HCT116 (cell line): ENCODE data around the gene FEZF2. TPM values are rescaled to one million over a fixed set of nuclear protein-coding genes. Genes with fewer than 3 reads are reported as not detected.

Source experiments
- ATAC-seq: fragments of 200-7000 bp; cut with Tn5 transposase; 2 replicates; pipeline ENCODE4 v1.9.1; 2020; ENCODE audit warnings: mild to moderate bottlenecking, moderate library complexity
- BruUV-seq: library from RNA; stranded (reverse); fragments of 400-500 nt; replicated peaks from 2 replicates; lab custom pipeline; 2021; lab: Mats Ljungman, UMichigan
- CTCF ChIA-PET: fragments of 300-600 bp; sonication (Branson Sonifier 250); formaldehyde crosslinking; loops from one replicate; lab custom pipeline; 2021; ENCODE audit warnings: antibody characterized with exemption; lab: Charles Lee
- POLR2A ChIA-PET: fragments of 300-600, 350-600 bp; sonication (Branson Sonifier 250); formaldehyde crosslinking; loops from one replicate; lab custom pipeline; 2021; ENCODE audit warnings: antibody characterized with exemption; lab: Charles Lee
- RAD21 ChIA-PET, 2 experiments: fragments of 300-600 bp; sonication (Branson Sonifier 250); formaldehyde crosslinking; loops; one replicate each; lab custom pipeline; 2023; ENCODE audit warnings: low total read pairs in 2 of 2; ENCODE audit not compliant: uncharacterized antibody in 2 of 2, unreplicated experiment in 2 of 2, low non-redundant PET in 1 of 2; lab: Charles Lee
- DNase-seq: peaks from one replicate; pipeline ENCODE4 v3.0.0-alpha.2; 2010; ENCODE audit warnings: low read depth, low spot score
- H2AFZ ChIP-seq: fragments of 200-600 bp; shearing (Covaris generic), sonication (generic); 2 replicates; pipeline ENCODE4 v1.6.1; 2017; ENCODE audit warnings: low read depth, mixed run types, mixed read lengths, antibody characterized with exemption, low read length; ENCODE audit not compliant: poor library complexity, severe bottlenecking
- H3K27ac ChIP-seq: 2 replicates; pipeline ENCODE4 v1.5.1; 2012; ENCODE audit warnings: low read depth, low read length
- H3K27me3 ChIP-seq: fragments of 200-600 bp; sonication (generic); 2 replicates; pipeline ENCODE4 v1.6.1; 2016; ENCODE audit warnings: mixed run types, low read length, mixed read lengths; ENCODE audit not compliant: insufficient read depth
- H3K36me3 ChIP-seq, 2 experiments: fragments of 200-500 bp in 1 of 2; fragments of 200-600 bp in 1 of 2; sonication (Bioruptor generic) in 1 of 2; sonication (generic) in 1 of 2; 2 replicates each; pipeline versions ENCODE4 v1.5.1 to v1.6.1; 2014 to 2016; ENCODE audit warnings: low read length in 2 of 2, inconsistent platforms in 1 of 2, mixed read lengths in 1 of 2, mixed run types in 1 of 2; ENCODE audit not compliant: insufficient read depth in 2 of 2, control insufficient read depth in 1 of 2
- H3K4me1 ChIP-seq, 2 experiments: fragments of 200-600 bp in 1 of 2; sonication (generic) in 1 of 2; 2 replicates each; pipeline versions ENCODE4 v1.5.1 to v1.6.1; 2012 to 2017; ENCODE audit warnings: low read length in 2 of 2, inconsistent platforms in 1 of 2, mild to moderate bottlenecking in 1 of 2, mixed read lengths in 1 of 2, mixed run types in 1 of 2, moderate library complexity in 1 of 2; ENCODE audit not compliant: insufficient read depth in 2 of 2, control insufficient read depth in 1 of 2
- H3K4me2 ChIP-seq: fragments of 200-600 bp; sonication (generic); 2 replicates; pipeline ENCODE4 v1.6.1; 2017; ENCODE audit warnings: mixed run types, low read length, mixed read lengths
- H3K4me3 ChIP-seq, 2 experiments: fragments of 200-600 bp in 1 of 2; sonication (generic) in 1 of 2; replicated peaks in 1 of 2; 2 replicates each; pipeline ENCODE4 v1.5.1; 2011 to 2016; ENCODE audit warnings: low read length in 2 of 2, control low read depth in 1 of 2, low read depth in 1 of 2, mild to moderate bottlenecking in 1 of 2, mixed read lengths in 1 of 2, mixed run types in 1 of 2
- H3K79me2 ChIP-seq: fragments of 200-600 bp; sonication (generic); 2 replicates; pipeline ENCODE4 v1.6.1; 2017; ENCODE audit warnings: mild to moderate bottlenecking, mixed run types, low read length, moderate library complexity, mixed read lengths; ENCODE audit not compliant: insufficient read depth
- H3K9ac ChIP-seq: fragments of 200-600 bp; sonication (generic); 2 replicates; pipeline ENCODE4 v1.6.1; 2016; ENCODE audit warnings: low read length, mixed read lengths
- H3K9me2 ChIP-seq: fragments of 200-600 bp; sonication (generic), shearing (Covaris generic); 2 replicates; pipeline ENCODE4 v1.6.1; 2017; ENCODE audit warnings: mixed run types, mild to moderate bottlenecking, moderate library complexity; ENCODE audit not compliant: insufficient read depth
- H3K9me3 ChIP-seq, 2 experiments: fragments of 200-500 bp in 1 of 2; fragments of 200-600 bp in 1 of 2; sonication (Bioruptor generic) in 1 of 2; sonication (generic) in 1 of 2; 2 replicates each; pipeline ENCODE4 v1.6.1; 2014 to 2017; ENCODE audit warnings: low read length in 2 of 2, mixed read lengths in 2 of 2, inconsistent platforms in 1 of 2, low read depth in 1 of 2, mild to moderate bottlenecking in 1 of 2, mixed run types in 1 of 2, moderate library complexity in 1 of 2; ENCODE audit not compliant: control insufficient read depth in 1 of 2, insufficient read depth in 1 of 2
- H4K20me1 ChIP-seq: fragments of 200-600 bp; sonication (generic), shearing (Covaris generic); 2 replicates; pipeline ENCODE4 v1.6.1; 2017; ENCODE audit warnings: mixed run types, mild to moderate bottlenecking, moderate library complexity; ENCODE audit not compliant: insufficient read depth
- ATF3 ChIP-seq: IDR thresholded peaks from 2 replicates; pipeline ENCODE4 v1.6.1; 2012
- CBX3 ChIP-seq: IDR thresholded peaks from 2 replicates; pipeline ENCODE4 v1.6.1; 2012; ENCODE audit warnings: low read depth
- CEBPB ChIP-seq: IDR thresholded peaks from 2 replicates; pipeline ENCODE4 v1.6.1; 2012; ENCODE audit warnings: low read depth
- EGR1 ChIP-seq: IDR thresholded peaks from 2 replicates; pipeline ENCODE4 v1.6.1; 2012; ENCODE audit warnings: low read depth
- ELF1 ChIP-seq: IDR thresholded peaks from 2 replicates; pipeline ENCODE4 v1.6.1; 2012; ENCODE audit warnings: low read depth, borderline replicate concordance
- EZH2 ChIP-seq: fragments of 200-600 bp; sonication (generic); IDR thresholded peaks from 2 replicates; pipeline ENCODE4 v1.6.1; 2017; ENCODE audit warnings: antibody characterized with exemption, mixed run types
- FOSL1 ChIP-seq: IDR thresholded peaks from 2 replicates; pipeline ENCODE4 v1.6.1; 2012; ENCODE audit warnings: low read depth
- MAX ChIP-seq: IDR thresholded peaks from 2 replicates; pipeline ENCODE4 v1.6.1; 2012
- POLR2A ChIP-seq: IDR thresholded peaks from 2 replicates; pipeline ENCODE4 v1.7.0; 2011; ENCODE audit warnings: borderline replicate concordance; ENCODE audit not compliant: insufficient read depth, insufficient read length; ENCODE audit errors: extremely low read depth
- POLR2AphosphoS5 ChIP-seq: IDR thresholded peaks from 2 replicates; pipeline ENCODE4 v1.6.1; 2011; ENCODE audit warnings: mild to moderate bottlenecking, low read depth, low read length, moderate library complexity
- REST ChIP-seq: IDR thresholded peaks from 2 replicates; pipeline ENCODE4 v1.6.1; 2012; ENCODE audit warnings: low read depth
- SIN3A ChIP-seq: IDR thresholded peaks from 2 replicates; pipeline ENCODE4 v1.6.1; 2012; ENCODE audit warnings: low read depth
- SP1 ChIP-seq: IDR thresholded peaks from 2 replicates; pipeline ENCODE4 v1.6.1; 2012; ENCODE audit warnings: low read depth
- TCF7L2 ChIP-seq: IDR thresholded peaks from 2 replicates; pipeline ENCODE4 v1.7.0; 2011; ENCODE audit warnings: borderline replicate concordance, inconsistent platforms; ENCODE audit not compliant: insufficient read depth, insufficient read length; ENCODE audit errors: extremely low read depth
- YY1 ChIP-seq: IDR thresholded peaks from 2 replicates; pipeline ENCODE4 v1.6.1; 2011; ENCODE audit warnings: low read length, low read depth, moderate library complexity, mild to moderate bottlenecking; ENCODE audit not compliant: insufficient replicate concordance; ENCODE audit errors: extremely low read depth
- intact Hi-C: fragments of 100-400 bp; cut with micrococcal nuclease; formaldehyde crosslinking; loops from 2 replicates; pipeline ENCODE4 v1.10.0; 2022
- total RNA-seq: library from RNA; stranded (reverse); gene quantifications from one replicate; pipeline ENCODE4 v1.2.1, GENCODE V29; 2021; ENCODE audit not compliant: unreplicated experiment
- TF ChIP-seq, protein P1 (sequence below): IDR thresholded peaks from 2 replicates; pipeline ENCODE4 v1.6.1; 2011; ENCODE audit warnings: mild to moderate bottlenecking, low read length, moderate library complexity; ENCODE audit not compliant: insufficient replicate concordance; ENCODE audit errors: extremely low read depth

Gene FEZF2
- total RNA-seq, 1 experiment from 2014 or later, result not detected

DNA sequence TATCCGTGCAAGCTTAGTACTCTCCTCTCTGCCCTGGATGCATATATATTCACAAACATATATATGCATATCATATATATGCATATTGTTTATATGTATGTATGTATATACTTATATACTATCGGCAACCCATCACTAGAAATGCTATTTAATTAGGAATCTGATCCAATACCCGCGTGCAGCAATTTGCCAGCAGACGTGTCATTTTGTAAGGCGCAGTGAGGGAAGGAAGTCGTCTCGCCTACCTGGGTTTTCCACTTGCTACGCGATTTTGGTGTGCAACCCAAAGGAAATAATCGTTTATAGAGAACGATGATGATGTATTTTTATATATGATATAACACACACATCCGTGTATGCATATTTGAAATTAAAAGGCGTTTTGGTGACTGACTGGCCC, 5.6 kb upstream of the FEZF2 start (continued):
- TF ChIP-seq, protein P1, sequence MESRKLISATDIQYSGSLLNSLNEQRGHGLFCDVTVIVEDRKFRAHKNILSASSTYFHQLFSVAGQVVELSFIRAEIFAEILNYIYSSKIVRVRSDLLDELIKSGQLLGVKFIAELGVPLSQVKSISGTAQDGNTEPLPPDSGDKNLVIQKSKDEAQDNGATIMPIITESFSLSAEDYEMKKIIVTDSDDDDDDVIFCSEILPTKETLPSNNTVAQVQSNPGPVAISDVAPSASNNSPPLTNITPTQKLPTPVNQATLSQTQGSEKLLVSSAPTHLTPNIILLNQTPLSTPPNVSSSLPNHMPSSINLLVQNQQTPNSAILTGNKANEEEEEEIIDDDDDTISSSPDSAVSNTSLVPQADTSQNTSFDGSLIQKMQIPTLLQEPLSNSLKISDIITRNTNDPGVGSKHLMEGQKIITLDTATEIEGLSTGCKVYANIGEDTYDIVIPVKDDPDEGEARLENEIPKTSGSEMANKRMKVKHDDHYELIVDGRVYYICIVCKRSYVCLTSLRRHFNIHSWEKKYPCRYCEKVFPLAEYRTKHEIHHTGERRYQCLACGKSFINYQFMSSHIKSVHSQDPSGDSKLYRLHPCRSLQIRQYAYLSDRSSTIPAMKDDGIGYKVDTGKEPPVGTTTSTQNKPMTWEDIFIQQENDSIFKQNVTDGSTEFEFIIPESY, result no peak
- TF ChIP-seq SIN3A (no peak), POLR2AphosphoS5 (no peak), TCF7L2 (no peak), REST (no peak)

DNA sequence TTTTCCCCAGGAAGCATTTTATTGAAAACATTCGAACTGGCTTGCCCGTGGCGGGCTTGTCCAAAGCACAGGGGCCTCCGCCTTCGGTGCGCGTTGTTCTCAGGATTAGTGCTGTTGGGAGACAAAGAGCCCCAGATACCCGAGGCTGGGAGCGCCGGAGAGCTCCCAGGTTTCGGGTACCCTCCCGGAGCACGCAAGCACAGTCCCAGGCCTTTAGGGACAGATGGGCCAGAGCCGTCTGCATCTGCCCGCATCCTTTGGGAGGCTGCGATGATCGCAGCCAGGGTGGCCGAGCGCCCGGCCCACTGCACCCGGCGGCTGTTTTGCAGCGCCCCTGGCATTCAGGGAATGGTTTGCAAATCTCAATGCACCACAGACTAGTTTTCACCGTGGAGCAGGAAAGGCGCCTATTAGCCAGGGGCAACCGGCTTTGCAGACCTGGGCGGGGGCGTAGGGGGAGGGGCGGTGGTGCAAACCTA, 5.0 kb upstream of the FEZF2 start:
- H3K36me3 ChIP-seq, result no peaks in the 10 kb centered on the region
- no peaks in the 10 kb centered on the region for H3K9me3 ChIP-seq
- no peaks in the 10 kb centered on the region for H4K20me1 ChIP-seq
- ChIA-PET CTCF (no interaction called here), RAD21 (no interaction called here)
- DNase-seq, result no peak
- H3K9me2 ChIP-seq, result no peaks in the 10 kb centered on the region
- H3K79me2 ChIP-seq, result no peaks in the 10 kb centered on the region
- intact Hi-C loops, result no loop called here
- H3K4me1 ChIP-seq, result no peaks in the 10 kb centered on the region
- no peak overlapping the region for H2AFZ ChIP-seq
- TF ChIP-seq SP1 (no peak), YY1 (no peak), REST (no peak), SIN3A (no peak), FOSL1 (no peak), CEBPB (no peak), POLR2A (no peak), EZH2 (no peak), CBX3 (no peak), ELF1 (no peak), MAX (no peak), EGR1 (no peak), ATF3 (no peak)
- TF ChIP-seq, all 23 proteins: peak for 0
- POLR2A ChIA-PET, result no interaction called here
- Histone ChIP-seq H3K4me2 (no peak overlapping the region), H3K9ac (no peak overlapping the region), H3K27me3 (peaks cover 47% of the 10 kb centered on the region), H3K27ac (no peak overlapping the region), H3K4me3 (no peak overlapping the region)
- no peak for ATAC-seq
- BruUV-seq, result no TSS peak
